NOMO-1 (cell line): ENCODE data around the gene GLA.

Experiments used
- DNase-seq, 2 experiments: peaks; one replicate each; lab custom pipeline; 2025; ENCODE audit not compliant: unreplicated experiment in 2 of 2; lab: John Stamatoyannopoulos, UW

The GLA gene

GRCh38 chrX:101407748-101408531 is at the start of gene GLA, which contains the start of gene HNRNPH2:
Gene GLA (minus strand): TSS chrX:101407925. CDS start chrX:101407903, 22 bp downstream.
Gene HNRNPH2 (plus strand): TSS chrX:101408222. CDS start chrX:101411989, 3,767 bp downstream.
- DNase-seq = peak; percentile 79 to 94

- peak in 1 of 2 experiments; percentile 62 for DNase-seq
These were observed 44.3 kb upstream of the GLA start for GRCh38 chrX:101452056-101452455.

GRCh38 chrX:101450961-101451360 is 43.2 kb upstream of the GLA start:
- DNase-seq = no peak

GRCh38 chrX:101450085-101450484 is 42.4 kb upstream of the GLA start:
- DNase-seq = no peak

GRCh38 chrX:101449279-101449678 is 41.6 kb upstream of the GLA start:
- DNase-seq = no peak

GRCh38 chrX:101442085-101442484 is 34.4 kb upstream of the GLA start:
- DNase-seq = no peak

- no peak for DNase-seq
These were observed 22.8 kb upstream of the GLA start for GRCh38 chrX:101430457-101431078.

GRCh38 chrX:101429934-101430333 is 22.2 kb upstream of the GLA start:
- DNase-seq = no peak

GRCh38 chrX:101427954-101428353 is 20.2 kb upstream of the GLA start:
- DNase-seq = no peak

GRCh38 chrX:101419489-101419888 is 11.8 kb upstream of the GLA start:
- DNase-seq = no peak

- DNase-seq = peak; percentile 15 to 31
These were observed 10.5 kb upstream of the GLA start for GRCh38 chrX:101417981-101418841.

- no peak for DNase-seq
These were observed 9.5 kb upstream of the GLA start for GRCh38 chrX:101417190-101417589.

- no peak for DNase-seq
These were observed 9.0 kb upstream of the GLA start for GRCh38 chrX:101416691-101417090.

- DNase-seq = peak in 1 of 2 experiments; percentile 59
These were observed 7.7 kb upstream of the GLA start for GRCh38 chrX:101415180-101416145.

GRCh38 chrX:101411984-101412383 is 4.3 kb upstream of the GLA start:
- peak; percentile 29 to 38 for DNase-seq

GRCh38 chrX:101410461-101410860 is 2.7 kb upstream of the GLA start:
- DNase-seq = no peak

GRCh38 chrX:101409043-101409442 is 1.3 kb upstream of the GLA start:
- DNase-seq = no peak

GRCh38 chrX:101408532-101408841 is 762 bp upstream of the GLA start:
- no peak for DNase-seq

- DNase-seq = peak; percentile 22 to 30
These were observed 468 bp downstream of the GLA start for GRCh38 chrX:101407167-101407747.

- no peak for DNase-seq
These were observed 7.9 kb downstream of the GLA start for GRCh38 chrX:101399825-101400224.
